GM13977 (cell line): Measurements from ENCODE around the gene KHDC4.
A peak's percentile ranks its signal among the peaks of the same experiment; 100 is the strongest.
"Not testable (repeated sequence)": the region's sequence is repeated elsewhere in the genome, so short reads cannot be mapped to it uniquely, and the experiment has no call there.

Experiments
- DNase-seq: peaks from one replicate; pipeline ENCODE4 v3.0.0; 2012; ENCODE audit warnings: low spot score
- in situ Hi-C: fragments of 300-500 bp; cut with MboI; formaldehyde crosslinking; loops from one replicate; pipeline ENCODE4 v1.12.0; 2022; ENCODE audit warnings: low sequenced_read_pairs, low pct_unique_long_range_greater_than_20kb, mixed read lengths, inconsistent platforms; ENCODE audit not compliant: unreplicated experiment
- TF ChIP-seq, protein P1 (sequence below): IDR thresholded peaks from 2 replicates; pipeline ENCODE4 v1.5.1; 2012; ENCODE audit warnings: mild to moderate bottlenecking, control low read depth; ENCODE audit not compliant: insufficient read depth; ENCODE audit errors: extremely low read depth, missing control alignments

Gene KHDC4

GRCh38 chr1:155910621-155911121, 23.5 kb downstream of the KHDC4 start:
- TF ChIP-seq, protein P1, sequence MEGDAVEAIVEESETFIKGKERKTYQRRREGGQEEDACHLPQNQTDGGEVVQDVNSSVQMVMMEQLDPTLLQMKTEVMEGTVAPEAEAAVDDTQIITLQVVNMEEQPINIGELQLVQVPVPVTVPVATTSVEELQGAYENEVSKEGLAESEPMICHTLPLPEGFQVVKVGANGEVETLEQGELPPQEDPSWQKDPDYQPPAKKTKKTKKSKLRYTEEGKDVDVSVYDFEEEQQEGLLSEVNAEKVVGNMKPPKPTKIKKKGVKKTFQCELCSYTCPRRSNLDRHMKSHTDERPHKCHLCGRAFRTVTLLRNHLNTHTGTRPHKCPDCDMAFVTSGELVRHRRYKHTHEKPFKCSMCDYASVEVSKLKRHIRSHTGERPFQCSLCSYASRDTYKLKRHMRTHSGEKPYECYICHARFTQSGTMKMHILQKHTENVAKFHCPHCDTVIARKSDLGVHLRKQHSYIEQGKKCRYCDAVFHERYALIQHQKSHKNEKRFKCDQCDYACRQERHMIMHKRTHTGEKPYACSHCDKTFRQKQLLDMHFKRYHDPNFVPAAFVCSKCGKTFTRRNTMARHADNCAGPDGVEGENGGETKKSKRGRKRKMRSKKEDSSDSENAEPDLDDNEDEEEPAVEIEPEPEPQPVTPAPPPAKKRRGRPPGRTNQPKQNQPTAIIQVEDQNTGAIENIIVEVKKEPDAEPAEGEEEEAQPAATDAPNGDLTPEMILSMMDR: peak; percentile 22
- in situ Hi-C loops: no loop called here
- DNase-seq: peak; percentile 44

DNA sequence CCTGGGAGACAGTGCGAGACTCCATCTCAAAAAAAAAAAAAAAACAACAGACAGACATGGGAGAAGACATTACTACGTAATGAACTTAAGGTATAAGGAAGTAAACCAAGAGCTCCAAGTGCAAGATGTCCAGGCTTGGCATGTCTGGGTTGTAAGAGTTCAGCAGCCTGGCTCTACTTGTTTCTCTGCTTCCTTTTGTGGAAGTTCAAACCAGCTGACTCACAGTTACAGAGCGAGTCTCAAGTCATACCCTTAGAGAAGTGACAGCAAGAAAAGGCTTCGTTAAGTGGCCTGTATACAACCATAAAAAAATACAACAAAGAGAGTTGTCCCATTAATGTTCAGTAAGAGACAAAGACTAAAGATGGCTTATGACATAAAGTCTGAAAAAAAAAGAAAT, 24.3 kb downstream of the KHDC4 start:
- DNase-seq: no peak
- TF ChIP-seq, protein P1: no peak
- in situ Hi-C loops: no loop called here

DNA sequence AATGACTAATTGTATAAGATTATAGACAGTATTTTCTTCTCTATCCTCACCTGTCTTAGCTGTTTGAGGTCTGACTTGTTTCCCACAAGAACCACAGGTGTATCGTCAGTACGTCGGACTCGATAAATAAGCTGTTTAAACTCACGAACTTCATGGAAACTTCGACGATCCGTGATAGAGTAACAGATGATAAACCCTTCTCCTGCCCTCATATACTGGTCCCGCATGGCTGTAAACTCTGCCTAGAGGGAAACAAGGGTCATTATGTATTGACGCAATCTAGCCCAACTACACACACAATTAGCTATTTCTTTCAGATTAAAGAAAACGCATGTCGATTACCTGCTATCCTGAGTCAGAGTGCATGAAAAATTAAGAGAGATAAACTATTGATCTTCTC, 30.0 kb downstream of the KHDC4 start:
- DNase-seq: no peak
- TF ChIP-seq, protein P1: no peak
- in situ Hi-C loops: no loop called here

DNA sequence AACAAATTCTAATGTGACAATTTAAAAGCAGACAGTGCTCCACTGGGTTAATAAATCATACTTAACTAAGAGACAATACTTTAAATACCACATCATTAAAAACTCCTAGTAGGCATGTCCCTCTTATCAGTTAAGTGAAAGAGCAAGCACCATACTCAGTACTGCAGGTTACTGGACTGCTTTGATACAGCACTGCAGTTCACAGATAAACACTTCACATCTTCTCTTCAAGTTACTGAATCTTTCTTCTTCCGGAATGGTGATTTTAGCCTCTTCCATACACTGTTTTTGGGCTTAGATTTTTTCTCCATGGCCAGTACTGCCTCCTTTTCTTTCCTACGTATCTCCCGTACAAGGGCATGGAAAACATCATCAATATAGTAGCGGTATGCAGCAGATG, 34.1 kb downstream of the KHDC4 start:
- in situ Hi-C loops: no loop called here
- TF ChIP-seq, protein P1: no peak
- DNase-seq: no peak

- TF ChIP-seq, protein P1: no peak
- no peak for DNase-seq
- in situ Hi-C loops: no loop called here
Measured at GRCh38 chr1:155899683-155900082, 34.5 kb downstream of the KHDC4 start.

DNA sequence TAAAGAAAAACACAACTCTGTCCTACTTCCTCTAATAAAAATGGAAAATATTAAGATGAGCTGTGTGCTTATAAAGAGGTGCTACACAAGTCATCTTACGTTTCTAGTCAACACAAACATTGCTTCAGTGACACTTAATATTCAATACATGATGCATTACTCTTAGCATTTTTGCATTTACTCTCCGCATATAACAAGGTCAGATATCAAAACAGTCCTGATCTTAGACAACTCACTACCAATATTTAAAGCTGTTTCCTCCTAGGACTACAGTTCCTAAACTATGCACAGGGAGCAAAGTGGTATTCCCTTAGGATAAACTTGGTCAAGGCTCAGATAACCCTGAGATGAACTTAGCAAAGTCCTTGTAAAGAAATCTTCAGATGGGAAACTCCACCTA, 35.3 kb downstream of the KHDC4 start:
- in situ Hi-C loops: no loop called here
- DNase-seq: no peak
- TF ChIP-seq, protein P1: no peak

DNA sequence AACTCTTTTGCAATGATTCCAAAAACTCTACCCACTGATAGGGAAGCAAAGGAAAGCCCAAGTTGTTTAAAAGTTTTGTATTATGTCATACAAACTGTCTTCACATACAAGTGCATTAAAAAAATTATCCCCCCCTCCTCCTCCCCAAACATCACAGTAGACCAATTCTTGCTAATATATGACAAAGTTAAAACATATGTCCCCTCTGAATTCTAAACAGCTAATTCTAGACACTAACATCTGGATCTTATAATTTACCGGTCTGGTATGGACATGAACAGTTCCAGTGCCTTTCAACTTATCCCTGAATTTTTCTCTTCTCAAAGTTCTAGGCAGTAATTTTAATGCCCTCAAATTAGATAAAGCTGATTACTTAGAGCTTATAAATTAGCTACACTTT, 36.5 kb downstream of the KHDC4 start:
- TF ChIP-seq, protein P1: no peak
- DNase-seq: no peak
- in situ Hi-C loops: no loop called here

DNA sequence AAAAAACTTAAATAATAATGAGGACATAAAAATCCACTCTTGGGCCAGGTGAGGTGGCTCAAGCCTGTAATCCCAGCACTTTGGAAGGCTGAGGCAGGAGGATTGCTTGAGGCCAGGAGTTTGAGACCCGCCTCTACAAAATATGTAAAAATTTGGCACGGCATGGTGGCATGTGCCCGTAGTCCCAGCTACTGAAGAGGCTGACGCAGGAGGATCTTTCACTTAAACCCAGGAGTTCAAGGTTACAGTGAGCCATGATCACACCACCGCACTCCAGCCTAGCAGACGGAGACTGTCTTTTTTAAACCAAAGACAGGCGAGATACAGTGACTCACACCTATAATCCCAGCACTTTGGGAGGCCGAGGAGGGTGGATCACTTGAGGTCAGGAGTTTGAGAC, 37.7 kb downstream of the KHDC4 start:
- in situ Hi-C loops: not testable (repeated sequence)

GRCh38 chr1:155895617-155896016, 38.6 kb downstream of the KHDC4 start:
- DNase-seq, in situ Hi-C loops: not testable (repeated sequence)

More for the DNA sequence above, 37.7 kb downstream of the KHDC4 start:
- DNase-seq: not testable (repeated sequence)
